Sciatic nerve (tissue), 2 donors: ENCODE data around the gene NPL. TPM values are rescaled to one million over a fixed set of nuclear protein-coding genes. Genes with fewer than 3 reads are reported as not detected.
A peak's percentile ranks its signal among the peaks of the same experiment; 100 is the strongest.

Experiments used
- ATAC-seq: fragments of 200-7000 bp; cut with Tn5 transposase; one replicate; pipeline ENCODE4 v1.9.1; 2020; ENCODE audit warnings: mild to moderate bottlenecking, moderate library complexity
- DNase-seq: peaks from one replicate; pipeline ENCODE4 v3.0.0-alpha.2; 2020; ENCODE audit warnings: low spot score
- intact Hi-C: fragments of 100-400 bp; cut with DNase I; formaldehyde crosslinking; loops from one replicate; pipeline ENCODE4 v1.14.2; 2022
- total RNA-seq: library from RNA; stranded (reverse); fragmentation: NEBNext Ultra II Directional; extraction: Animal tissue kit (Norgen Biotek cat#: 25700); gene quantifications from one replicate; pipeline ENCODE4 v1.2.1, GENCODE V29; 2021
- donor health status: DM: no; HTN: no; CAD: no.
- donor health status: DM: no; HTN: no; CAD: no.

The NPL gene
- total RNA-seq, 1 donor from 2014 or later = 32.5 TPM

DNA sequence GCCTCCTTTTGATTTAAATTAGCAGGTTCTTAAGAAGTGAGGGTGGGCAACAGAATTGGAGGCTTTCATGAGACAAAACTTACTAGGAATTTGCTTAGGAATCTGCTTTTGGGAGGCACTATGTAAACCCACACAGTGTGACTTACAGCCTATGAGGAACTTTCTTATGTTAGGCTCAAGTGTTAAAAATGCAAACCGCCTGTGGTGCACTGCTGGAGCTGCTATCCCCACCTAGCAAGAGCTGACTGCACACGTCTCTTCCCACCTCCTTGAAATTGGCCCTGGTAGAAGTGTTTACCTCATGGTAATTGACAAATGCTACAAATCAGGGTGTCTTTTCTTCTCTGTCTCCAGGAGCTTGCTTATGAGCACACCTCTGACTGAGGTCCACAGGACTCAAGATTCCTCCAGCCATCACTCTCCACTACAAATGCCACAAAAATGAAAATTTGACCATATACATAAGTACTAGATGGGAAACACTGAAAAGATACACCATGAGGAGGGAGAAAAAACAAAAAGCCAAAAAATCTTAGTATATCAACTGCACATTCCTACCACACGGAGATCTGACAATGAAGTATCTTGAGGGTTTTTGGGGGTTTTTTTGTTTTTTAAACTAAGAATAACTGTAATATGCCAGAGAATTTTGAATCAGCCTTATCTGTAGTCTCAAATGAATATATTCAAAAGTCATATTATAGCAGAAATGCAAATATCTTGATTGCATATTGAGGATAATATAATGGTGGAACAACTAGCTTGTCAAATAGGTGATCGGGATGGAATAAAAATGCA lies 18.2 kb upstream of the NPL start:
- DNase-seq = no peak
- no peak for ATAC-seq
- intact Hi-C loops = no loop called here

- intact Hi-C loops = no loop called here
- ATAC-seq = peak; percentile 42
- no peak for DNase-seq
These were observed 12.2 kb upstream of the NPL start for GRCh38 chr1:182777386-182777785.

- DNase-seq (no peak), ATAC-seq (no peak)
- intact Hi-C loops = no loop called here
These were observed 10.7 kb upstream of the NPL start for GRCh38 chr1:182778862-182779261.

- intact Hi-C loops = no loop called here
- DNase-seq = no peak
- ATAC-seq = no peak
These were observed 10.0 kb upstream of the NPL start for GRCh38 chr1:182779530-182779929.

DNA sequence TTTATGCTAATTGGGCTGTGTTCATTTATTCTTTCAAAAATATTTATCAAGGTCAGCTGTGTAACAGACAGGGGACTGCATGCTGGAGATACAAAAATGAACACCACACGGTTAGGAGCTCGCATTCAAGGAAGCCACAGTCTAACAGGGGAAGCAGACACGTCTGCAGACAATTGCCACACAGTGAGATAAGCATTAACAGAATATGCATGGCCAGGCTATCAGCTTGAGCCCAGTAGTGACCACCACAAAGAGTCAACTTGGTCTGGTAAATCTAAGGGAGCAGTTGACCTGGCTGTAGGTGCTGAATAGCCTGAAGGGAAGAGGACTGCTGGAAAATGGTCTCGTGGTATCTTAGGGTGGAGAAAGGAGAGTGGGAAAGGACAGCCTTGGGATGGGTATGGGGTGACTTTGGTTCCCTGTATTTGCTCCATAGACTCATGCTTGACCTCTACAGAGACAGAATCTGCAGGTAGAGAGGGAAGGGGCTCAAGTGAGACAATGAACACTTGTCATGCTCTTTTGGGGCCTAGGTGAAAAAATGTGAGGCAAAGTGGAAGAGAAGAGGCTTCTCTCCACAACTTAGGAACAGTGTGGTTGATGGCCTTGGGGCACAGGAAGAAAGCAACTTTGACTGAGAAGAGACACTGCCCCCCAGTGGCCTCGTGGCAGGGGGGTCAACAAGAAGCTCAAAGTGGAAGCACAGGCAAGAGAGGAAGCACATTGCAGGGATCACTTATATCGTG lies 7.6 kb upstream of the NPL start:
- peak; percentile 83 for DNase-seq
- intact Hi-C loops = loop anchor here (2.0 to 10.0 kb wide), 2 partner anchors 181 to 697 kb away; no protein-coding TSS in a partner anchor
- peak; percentile 77 for ATAC-seq

- ATAC-seq (no peak), DNase-seq (no peak)
- intact Hi-C loops = loop anchor here (2.0 to 10.0 kb wide), 2 partner anchors 182 to 698 kb away; no protein-coding TSS in a partner anchor
These were observed 7.0 kb upstream of the NPL start for GRCh38 chr1:182782587-182782913.

DNA sequence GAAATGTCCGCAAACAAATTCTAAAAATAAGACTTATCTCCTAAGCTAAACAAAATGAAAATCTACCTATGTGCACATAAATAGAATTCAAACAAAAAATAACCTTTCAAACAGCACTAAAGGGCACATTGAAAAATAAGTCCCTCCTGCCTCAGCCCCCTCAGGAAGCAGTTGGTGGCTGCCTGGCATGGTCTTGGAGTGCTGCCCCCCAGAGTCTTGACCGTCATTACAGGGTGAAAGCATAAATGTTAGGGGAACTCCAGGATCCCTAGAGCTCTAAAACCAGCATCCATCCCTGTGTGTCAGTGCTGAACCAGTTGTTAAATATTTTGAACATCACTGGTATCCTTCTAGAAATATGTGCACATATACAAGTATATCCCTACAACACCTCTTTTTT lies 6.5 kb upstream of the NPL start:
- no peak for ATAC-seq
- intact Hi-C loops = loop anchor here (2.0 to 10.0 kb wide), 2 partner anchors 182 to 698 kb away; no protein-coding TSS in a partner anchor
- DNase-seq = no peak

DNA sequence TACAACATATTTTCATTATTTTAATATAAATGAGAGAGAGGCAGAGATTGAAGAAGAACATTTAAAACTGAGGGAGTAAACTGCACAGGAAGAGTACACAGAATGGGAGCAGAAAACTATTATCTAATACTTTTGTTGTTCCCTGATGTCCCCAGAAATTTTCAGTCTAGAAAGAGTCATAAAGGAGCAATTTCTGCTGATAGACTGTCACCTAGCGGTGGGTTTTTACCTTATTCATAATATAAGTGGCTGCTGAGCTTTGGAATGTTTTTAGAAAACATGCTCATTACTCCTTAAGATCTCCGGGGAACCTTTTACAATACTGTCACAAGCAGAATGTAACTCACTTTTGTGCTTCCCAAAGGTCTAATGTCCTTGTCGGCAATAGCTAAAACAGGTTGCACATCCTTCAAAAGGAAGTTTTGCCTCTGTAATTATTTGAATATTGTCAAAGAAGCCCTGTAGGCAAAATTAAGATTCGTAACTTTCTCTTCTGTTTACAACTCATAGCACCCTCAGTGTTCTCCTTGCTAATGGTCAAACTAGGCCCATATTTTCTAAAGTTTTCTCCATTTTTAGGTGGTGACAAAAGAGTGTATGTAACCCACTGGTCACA lies 4.9 kb upstream of the NPL start:
- no peak for DNase-seq
- intact Hi-C loops = loop anchor here (10.0 kb wide), 1 partner anchor 700 kb away; no protein-coding TSS in a partner anchor
- ATAC-seq = peak; percentile 48

DNA sequence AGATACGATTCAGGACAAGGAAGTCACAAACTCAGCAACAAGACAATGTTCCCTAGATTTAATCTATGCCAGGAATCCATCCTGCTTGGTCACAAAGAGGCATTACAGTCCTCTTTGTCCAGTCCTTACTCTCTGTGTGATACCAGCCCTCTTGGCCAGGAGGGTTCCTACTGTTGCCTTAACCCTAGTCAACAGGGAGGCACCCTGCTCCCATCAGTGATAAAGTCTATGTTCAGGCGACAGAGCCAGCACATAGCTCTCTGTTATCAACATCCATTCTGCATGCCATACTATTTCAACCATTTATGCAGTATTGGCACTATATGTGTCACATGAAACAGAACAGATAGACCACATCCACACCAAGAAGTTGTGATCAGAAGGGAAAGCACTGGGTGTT lies 4.4 kb upstream of the NPL start:
- intact Hi-C loops = loop anchor here (10.0 kb wide), 1 partner anchor 700 kb away; no protein-coding TSS in a partner anchor

GRCh38 chr1:182786223-182786994 lies 3.2 kb upstream of the NPL start:
- intact Hi-C loops = loop anchor here (10.0 kb wide), 1 partner anchor 702 kb away; no protein-coding TSS in a partner anchor
- ATAC-seq = peak; percentile 54
- peak; percentile 77 for DNase-seq

More for the DNA sequence above, 4.4 kb upstream of the NPL start:
- DNase-seq = no peak
- ATAC-seq = no peak

DNA sequence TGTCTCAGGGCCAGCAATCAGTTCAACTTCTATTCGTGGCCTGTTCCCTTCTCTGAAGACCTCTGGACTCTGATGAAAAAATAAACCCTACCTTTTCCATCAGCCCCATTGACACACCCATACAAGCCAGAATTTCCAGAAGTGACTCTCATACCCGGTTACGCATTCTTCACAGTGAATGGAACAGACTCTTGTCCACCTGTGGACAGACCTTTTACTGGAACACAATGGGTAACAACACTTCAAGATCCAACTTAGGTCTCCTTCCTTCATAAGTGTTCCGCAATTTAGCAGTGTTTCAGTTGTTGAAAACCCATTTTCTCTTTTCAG lies 2.6 kb upstream of the NPL start:
- no peak for DNase-seq
- intact Hi-C loops = loop anchor here (10.0 kb wide), 1 partner anchor 702 kb away; no protein-coding TSS in a partner anchor
- ATAC-seq = no peak

- DNase-seq (no peak), ATAC-seq (no peak)
- intact Hi-C loops = no loop called here
These were observed 2.0 kb downstream of the NPL start for GRCh38 chr1:182791281-182792179.

DNA sequence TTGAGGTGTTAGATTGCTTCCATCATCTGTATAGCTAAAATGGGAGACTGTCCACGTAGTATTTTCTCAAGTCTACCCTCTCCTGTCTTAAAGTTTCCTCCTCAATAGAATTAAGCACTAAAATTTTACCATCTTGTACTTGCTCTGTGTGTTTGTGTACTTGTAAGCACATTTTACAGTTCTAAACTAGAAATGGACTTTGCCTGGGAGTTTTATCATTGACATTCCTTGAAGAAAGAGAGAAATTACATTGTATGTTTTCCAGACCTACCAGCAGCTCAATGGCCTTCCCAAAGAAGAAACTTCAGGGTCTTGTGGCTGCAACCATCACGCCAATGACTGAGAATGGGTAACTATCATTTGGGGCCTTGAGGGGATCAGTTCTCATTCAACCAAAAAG lies 4.5 kb downstream of the NPL start:
- ATAC-seq (no peak), DNase-seq (no peak)
- intact Hi-C loops = no loop called here

- no peak for ATAC-seq
- DNase-seq = no peak
- intact Hi-C loops = no loop called here
These were observed 5.2 kb downstream of the NPL start for GRCh38 chr1:182794676-182795201.

- DNase-seq = no peak
- ATAC-seq = peak; percentile 75
- intact Hi-C loops = no loop called here
These were observed 6.1 kb downstream of the NPL start for GRCh38 chr1:182795563-182796228.

DNA sequence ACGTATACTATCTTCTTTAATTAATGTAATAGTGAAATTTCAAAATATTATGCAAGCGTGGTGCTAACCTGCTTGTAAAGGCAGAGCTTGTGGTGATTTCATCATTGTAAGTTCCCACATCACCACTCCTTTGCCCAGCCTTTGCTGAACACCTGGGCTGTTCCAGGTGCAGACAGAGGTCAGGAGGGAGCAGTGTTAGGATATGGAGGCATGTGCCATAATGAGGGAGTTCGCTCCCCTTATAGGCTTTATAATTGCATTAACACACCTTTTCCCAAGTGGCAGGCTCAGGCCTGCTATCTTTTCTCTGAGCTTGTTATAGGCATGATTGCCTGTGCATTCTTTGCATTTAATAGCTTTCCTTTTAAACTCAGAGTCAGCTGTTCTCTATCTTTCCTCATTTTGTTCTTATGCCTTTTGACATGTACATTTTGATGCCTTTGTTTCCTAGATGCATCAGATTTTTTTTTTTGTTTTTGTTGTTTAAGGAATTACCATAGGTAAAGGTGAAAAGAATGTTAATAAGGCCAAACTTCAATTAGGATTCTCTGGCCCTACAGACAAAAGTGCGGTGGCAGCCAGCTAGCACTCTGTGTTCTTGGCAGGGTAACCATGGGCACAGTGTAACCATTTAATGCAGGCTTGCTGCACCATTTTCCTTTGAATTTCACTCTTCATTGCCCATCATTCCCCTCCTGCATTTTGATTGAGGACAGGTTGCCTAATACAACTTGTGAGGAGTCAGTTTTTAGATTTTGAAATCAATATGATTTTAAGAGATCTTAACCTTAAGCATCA lies 12.6 kb downstream of the NPL start:
- DNase-seq (no peak), ATAC-seq (no peak)
- intact Hi-C loops = no loop called here

GRCh38 chr1:182803846-182804245 lies 14.3 kb downstream of the NPL start:
- ATAC-seq = no peak
- DNase-seq = no peak
- intact Hi-C loops = no loop called here
